ENCODE data around the gene IFNA17.
A peak's percentile ranks its signal among the peaks of the same experiment; 100 is the strongest.
"Not testable (repeated sequence)": the region's sequence is repeated elsewhere in the genome, so short reads cannot be mapped to it uniquely, and the experiment has no call there.

The IFNA17 gene

DNA sequence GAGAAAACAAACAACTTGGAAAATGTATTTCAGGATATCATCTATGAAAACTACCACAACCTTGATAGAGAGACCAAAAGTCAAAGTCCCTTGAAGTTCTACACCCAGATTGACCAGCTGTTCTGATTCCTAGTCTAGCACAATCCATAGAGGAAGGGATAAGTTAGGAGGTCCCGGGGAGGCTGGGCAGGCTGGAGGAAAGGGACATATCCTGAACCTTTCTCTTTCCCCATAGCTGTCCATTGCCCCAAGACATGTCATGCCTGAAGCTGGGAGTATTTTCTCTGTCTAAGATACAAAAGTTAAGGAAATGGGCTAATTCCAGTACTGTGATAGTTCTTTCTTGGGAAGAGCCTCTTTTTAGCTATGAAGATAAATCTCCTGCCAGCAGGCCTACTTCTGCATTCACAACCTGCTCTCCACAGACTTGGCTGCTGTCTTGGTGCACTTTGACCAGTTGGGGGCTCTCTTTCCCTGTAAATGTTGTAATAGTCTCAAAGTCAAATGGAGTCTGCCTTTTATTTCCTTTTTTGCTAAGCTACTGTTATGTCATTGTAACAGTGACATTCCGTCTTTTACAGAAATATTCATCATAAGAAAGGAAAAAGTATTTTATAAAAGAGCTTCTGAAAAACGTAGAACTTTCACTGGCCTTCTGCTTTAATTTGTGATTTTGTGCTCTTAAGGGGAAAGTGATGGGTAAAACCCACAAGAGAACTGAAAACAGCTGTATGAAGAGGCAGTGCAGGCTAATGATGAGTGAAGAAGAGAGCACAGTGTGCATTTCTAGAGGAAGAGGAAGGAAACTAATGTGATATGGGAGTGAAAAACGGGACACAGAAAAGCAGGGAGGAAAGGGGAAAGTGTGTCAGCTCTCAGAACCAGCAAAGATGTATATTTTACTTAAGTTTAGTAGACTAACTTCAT is 44.9 kb downstream of the IFNA17 start:
- H3K4me1 ChIP-seq (ENCODE audit: control insufficient read depth, insufficient read depth, low read length); H3K36me3 ChIP-seq (ENCODE audit: control insufficient read depth in 2 of 2, insufficient read depth in 1 of 2, low read length in 2 of 2); H3K9me3 ChIP-seq (ENCODE audit: control insufficient read depth, insufficient read depth, low read depth, low read length); POLR2A ChIA-PET; H3K4me3 ChIP-seq (ENCODE audit: low read depth, low read length); H3K27ac ChIP-seq (ENCODE audit: extremely low read depth, low read depth, low read length): not testable (repeated sequence)
- CTCF ChIA-PET = interaction anchor here (0.6 to 2.3 kb wide), 35 partner anchors 9 to 1130 kb away, joined by 3 to 24 read pairs (median 4); partner anchors contain the start of genes IFNA10 and IFNA8
- TF ChIP-seq ZNF654 (tag by site-specific recombination; IDR thresholded peaks at IDR 0.05; ENCODE audit: low read depth) (peak; percentile 17; the same call in 1 of the 2 replicates), PRDM1 (tag by site-specific recombination; IDR thresholded peaks at IDR 0.05) (0 out of 2 replicates have a peak, but pooled peaks have one; percentile 7)

Data from HEK293 (cell line).